ENCODE results near the gene TCF7L1.

DNA sequence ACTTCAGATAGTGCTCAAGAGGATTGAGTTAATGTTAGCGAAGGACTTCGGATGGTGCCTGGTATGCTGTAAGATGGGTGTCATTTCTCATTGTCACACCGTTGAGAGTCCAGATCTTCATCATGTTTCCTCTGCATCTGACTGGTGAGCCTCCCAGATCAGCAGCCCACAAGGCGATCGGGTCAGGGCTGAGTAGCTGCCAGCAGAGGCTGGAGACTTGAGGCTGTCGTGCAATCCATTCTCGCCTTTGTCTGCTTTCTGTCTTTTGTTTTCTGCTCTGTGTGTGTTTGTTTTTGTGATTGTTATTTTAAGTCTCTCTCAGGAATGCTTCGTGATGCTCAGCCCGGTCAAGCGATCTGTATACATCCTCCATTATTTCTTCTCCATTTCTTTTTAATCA, 98.8 kb downstream of the TCF7L1 start:
- TF ChIP-seq POLR2A (IDR thresholded peaks at IDR 0.05), result no peak
- TF ChIP-seq, protein P1, sequence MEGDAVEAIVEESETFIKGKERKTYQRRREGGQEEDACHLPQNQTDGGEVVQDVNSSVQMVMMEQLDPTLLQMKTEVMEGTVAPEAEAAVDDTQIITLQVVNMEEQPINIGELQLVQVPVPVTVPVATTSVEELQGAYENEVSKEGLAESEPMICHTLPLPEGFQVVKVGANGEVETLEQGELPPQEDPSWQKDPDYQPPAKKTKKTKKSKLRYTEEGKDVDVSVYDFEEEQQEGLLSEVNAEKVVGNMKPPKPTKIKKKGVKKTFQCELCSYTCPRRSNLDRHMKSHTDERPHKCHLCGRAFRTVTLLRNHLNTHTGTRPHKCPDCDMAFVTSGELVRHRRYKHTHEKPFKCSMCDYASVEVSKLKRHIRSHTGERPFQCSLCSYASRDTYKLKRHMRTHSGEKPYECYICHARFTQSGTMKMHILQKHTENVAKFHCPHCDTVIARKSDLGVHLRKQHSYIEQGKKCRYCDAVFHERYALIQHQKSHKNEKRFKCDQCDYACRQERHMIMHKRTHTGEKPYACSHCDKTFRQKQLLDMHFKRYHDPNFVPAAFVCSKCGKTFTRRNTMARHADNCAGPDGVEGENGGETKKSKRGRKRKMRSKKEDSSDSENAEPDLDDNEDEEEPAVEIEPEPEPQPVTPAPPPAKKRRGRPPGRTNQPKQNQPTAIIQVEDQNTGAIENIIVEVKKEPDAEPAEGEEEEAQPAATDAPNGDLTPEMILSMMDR (IDR thresholded peaks at IDR 0.05), result no peak

All from esophagus squamous epithelium (tissue), 4 donors.